ENCODE results near the gene GPR183. TPM values are rescaled to one million over a fixed set of nuclear protein-coding genes. Genes with fewer than 3 reads are reported as not detected.

The GPR183 gene
- total RNA-seq, 1 experiment from 2014 or later = 0.15 TPM

- no TSS peak for BruUV-seq (replicated peaks)
- ChIA-PET CTCF (no interaction called here), POLR2A (no interaction called here)
- H3K4me1 ChIP-seq (ENCODE audit: control insufficient read depth, insufficient read depth, low read length) = no peaks in the 10 kb centered on the region
- no peaks in the 10 kb centered on the region for H3K27me3 ChIP-seq (ENCODE audit: control insufficient read depth, insufficient read depth, low read length)
- no peak for TF ChIP-seq POLR2AphosphoS5 (IDR thresholded peaks at IDR 0.05; ENCODE audit: low read depth, low read length)
- no peaks in the 10 kb centered on the region for H3K9me3 ChIP-seq (ENCODE audit: control insufficient read depth, insufficient read depth, low read depth, low read length)
- no peak overlapping the region for H3K27ac ChIP-seq (ENCODE audit: low read length)
- in situ Hi-C loops (cut with HindIII; ENCODE audit: low pct_unique_long_range_greater_than_20kb, low sequenced_read_pairs) = no loop called here
- H3K4me3 ChIP-seq (ENCODE audit: low read depth in 2 of 2, low read length in 2 of 2) = no peak overlapping the region
- ATAC-seq (no peak), DNase-seq (ENCODE audit: low read depth, low spot score) (no peak)
- no peaks in the 10 kb centered on the region; the same call in 1 of the 2 replicates for H3K36me3 ChIP-seq (ENCODE audit: control insufficient read depth, insufficient read depth, low read length)
- intact Hi-C loops (cut with micrococcal nuclease; ENCODE audit: unreplicated experiment) = no loop called here
Observed at GRCh38 chr13:99258946-99259345, 48.3 kb downstream of the GPR183 start.

- no peak within 1 kb of the TSS for H3K4me3 ChIP-seq (ENCODE audit: low read depth in 2 of 2, low read length in 2 of 2)
- CTCF ChIA-PET = no interaction called here
- POLR2A ChIA-PET = no interaction called here
- intact Hi-C loops (cut with micrococcal nuclease; ENCODE audit: unreplicated experiment) (no loop called here), in situ Hi-C loops (cut with HindIII; ENCODE audit: low pct_unique_long_range_greater_than_20kb, low sequenced_read_pairs) (no loop called here)
- no TSS peak for BruUV-seq (replicated peaks)
- H3K27ac ChIP-seq (ENCODE audit: low read length) = no peak within 1 kb of the TSS
- DNase-seq (ENCODE audit: low read depth, low spot score) (no peak), ATAC-seq (no peak)
- TF ChIP-seq, protein P1, sequence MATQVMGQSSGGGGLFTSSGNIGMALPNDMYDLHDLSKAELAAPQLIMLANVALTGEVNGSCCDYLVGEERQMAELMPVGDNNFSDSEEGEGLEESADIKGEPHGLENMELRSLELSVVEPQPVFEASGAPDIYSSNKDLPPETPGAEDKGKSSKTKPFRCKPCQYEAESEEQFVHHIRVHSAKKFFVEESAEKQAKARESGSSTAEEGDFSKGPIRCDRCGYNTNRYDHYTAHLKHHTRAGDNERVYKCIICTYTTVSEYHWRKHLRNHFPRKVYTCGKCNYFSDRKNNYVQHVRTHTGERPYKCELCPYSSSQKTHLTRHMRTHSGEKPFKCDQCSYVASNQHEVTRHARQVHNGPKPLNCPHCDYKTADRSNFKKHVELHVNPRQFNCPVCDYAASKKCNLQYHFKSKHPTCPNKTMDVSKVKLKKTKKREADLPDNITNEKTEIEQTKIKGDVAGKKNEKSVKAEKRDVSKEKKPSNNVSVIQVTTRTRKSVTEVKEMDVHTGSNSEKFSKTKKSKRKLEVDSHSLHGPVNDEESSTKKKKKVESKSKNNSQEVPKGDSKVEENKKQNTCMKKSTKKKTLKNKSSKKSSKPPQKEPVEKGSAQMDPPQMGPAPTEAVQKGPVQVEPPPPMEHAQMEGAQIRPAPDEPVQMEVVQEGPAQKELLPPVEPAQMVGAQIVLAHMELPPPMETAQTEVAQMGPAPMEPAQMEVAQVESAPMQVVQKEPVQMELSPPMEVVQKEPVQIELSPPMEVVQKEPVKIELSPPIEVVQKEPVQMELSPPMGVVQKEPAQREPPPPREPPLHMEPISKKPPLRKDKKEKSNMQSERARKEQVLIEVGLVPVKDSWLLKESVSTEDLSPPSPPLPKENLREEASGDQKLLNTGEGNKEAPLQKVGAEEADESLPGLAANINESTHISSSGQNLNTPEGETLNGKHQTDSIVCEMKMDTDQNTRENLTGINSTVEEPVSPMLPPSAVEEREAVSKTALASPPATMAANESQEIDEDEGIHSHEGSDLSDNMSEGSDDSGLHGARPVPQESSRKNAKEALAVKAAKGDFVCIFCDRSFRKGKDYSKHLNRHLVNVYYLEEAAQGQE (IDR thresholded peaks at IDR 0.05; ENCODE audit: insufficient read depth in 1 of 2, low read depth in 2 of 2, low read length in 1 of 2) = no peak
- no peak for TF ChIP-seq SIN3A (IDR thresholded peaks at IDR 0.05; ENCODE audit: borderline replicate concordance, insufficient read depth, low read depth, low read length)
- no peak for TF ChIP-seq TCF7L2 (IDR thresholded peaks at IDR 0.05; ENCODE audit: low read depth, low read length)
- TF ChIP-seq, protein P2, sequence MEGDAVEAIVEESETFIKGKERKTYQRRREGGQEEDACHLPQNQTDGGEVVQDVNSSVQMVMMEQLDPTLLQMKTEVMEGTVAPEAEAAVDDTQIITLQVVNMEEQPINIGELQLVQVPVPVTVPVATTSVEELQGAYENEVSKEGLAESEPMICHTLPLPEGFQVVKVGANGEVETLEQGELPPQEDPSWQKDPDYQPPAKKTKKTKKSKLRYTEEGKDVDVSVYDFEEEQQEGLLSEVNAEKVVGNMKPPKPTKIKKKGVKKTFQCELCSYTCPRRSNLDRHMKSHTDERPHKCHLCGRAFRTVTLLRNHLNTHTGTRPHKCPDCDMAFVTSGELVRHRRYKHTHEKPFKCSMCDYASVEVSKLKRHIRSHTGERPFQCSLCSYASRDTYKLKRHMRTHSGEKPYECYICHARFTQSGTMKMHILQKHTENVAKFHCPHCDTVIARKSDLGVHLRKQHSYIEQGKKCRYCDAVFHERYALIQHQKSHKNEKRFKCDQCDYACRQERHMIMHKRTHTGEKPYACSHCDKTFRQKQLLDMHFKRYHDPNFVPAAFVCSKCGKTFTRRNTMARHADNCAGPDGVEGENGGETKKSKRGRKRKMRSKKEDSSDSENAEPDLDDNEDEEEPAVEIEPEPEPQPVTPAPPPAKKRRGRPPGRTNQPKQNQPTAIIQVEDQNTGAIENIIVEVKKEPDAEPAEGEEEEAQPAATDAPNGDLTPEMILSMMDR (IDR thresholded peaks at IDR 0.05) = no peak
- no peak for TF ChIP-seq POLR2AphosphoS5 (IDR thresholded peaks at IDR 0.05; ENCODE audit: low read depth, low read length)
- H3K9me3 ChIP-seq (ENCODE audit: control insufficient read depth, insufficient read depth, low read depth, low read length) = no peaks in the 10 kb centered on the region
- H3K36me3 ChIP-seq (ENCODE audit: control insufficient read depth, insufficient read depth, low read length) = no peaks in the 10 kb centered on the region; the same call in 1 of the 2 replicates
- H3K4me1 ChIP-seq (ENCODE audit: control insufficient read depth, insufficient read depth, low read length) = no peaks in the 10 kb centered on the region
- no peaks in the 10 kb centered on the region for H3K27me3 ChIP-seq (ENCODE audit: control insufficient read depth, insufficient read depth, low read length)
Observed at GRCh38 chr13:99258210-99258860, 48.9 kb downstream of the GPR183 start, which contains the start of gene GPR18. TSS of gene GPR18 (minus strand) at chr13:99258379. CDS start at chr13:99255872, 2,507 bp downstream.

DNA sequence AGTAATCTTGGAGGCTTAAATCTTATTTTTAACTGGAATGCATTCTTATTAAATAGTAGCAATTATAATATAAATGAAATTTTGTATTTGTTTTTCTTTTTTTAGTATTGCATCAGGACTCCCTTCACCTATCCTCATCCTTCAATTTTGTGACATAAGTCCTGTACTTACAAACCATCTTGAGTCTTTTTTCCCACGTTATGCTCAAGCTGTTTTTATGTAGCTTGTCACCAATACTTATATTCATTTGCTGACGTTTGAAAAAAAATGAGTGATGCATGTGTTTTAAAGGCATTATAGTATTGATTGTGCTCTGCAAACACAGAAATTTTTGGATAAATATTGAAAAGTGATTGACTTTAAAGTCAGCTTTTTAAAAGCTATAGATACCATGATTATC lies 49.9 kb downstream of the GPR183 start:
- in situ Hi-C loops (cut with HindIII; ENCODE audit: low pct_unique_long_range_greater_than_20kb, low sequenced_read_pairs) = no loop called here
- POLR2A ChIA-PET = no interaction called here
- BruUV-seq (replicated peaks) = no TSS peak

More for the DNA sequence above, 49.9 kb downstream of the GPR183 start:
- intact Hi-C loops (cut with micrococcal nuclease; ENCODE audit: unreplicated experiment) = no loop called here
- TF ChIP-seq SIN3A (IDR thresholded peaks at IDR 0.05; ENCODE audit: borderline replicate concordance, insufficient read depth, low read depth, low read length) (no peak), TCF7L2 (IDR thresholded peaks at IDR 0.05; ENCODE audit: low read depth, low read length) (no peak), POLR2AphosphoS5 (IDR thresholded peaks at IDR 0.05; ENCODE audit: low read depth, low read length) (no peak)
- TF ChIP-seq, protein P2 (IDR thresholded peaks at IDR 0.05) = no peak
- TF ChIP-seq, protein P1 (IDR thresholded peaks at IDR 0.05; ENCODE audit: insufficient read depth in 1 of 2, low read depth in 2 of 2, low read length in 1 of 2) = no peak
- H3K9me3 ChIP-seq (ENCODE audit: control insufficient read depth, insufficient read depth, low read depth, low read length) = no peaks in the 10 kb centered on the region
- ATAC-seq = no peak
- DNase-seq (ENCODE audit: low read depth, low spot score) = no peak
- no peak overlapping the region for H3K4me3 ChIP-seq (ENCODE audit: low read depth in 2 of 2, low read length in 2 of 2)
- H3K36me3 ChIP-seq (ENCODE audit: control insufficient read depth, insufficient read depth, low read length) = no peaks in the 10 kb centered on the region; the same call in 1 of the 2 replicates
- no peaks in the 10 kb centered on the region for H3K4me1 ChIP-seq (ENCODE audit: control insufficient read depth, insufficient read depth, low read length)
- CTCF ChIA-PET = no interaction called here
- no peak overlapping the region for H3K27ac ChIP-seq (ENCODE audit: low read length)
- H3K27me3 ChIP-seq (ENCODE audit: control insufficient read depth, insufficient read depth, low read length) = no peaks in the 10 kb centered on the region

Measured in Panc1 (cell line).